HepG2 (cell line): Measurements from ENCODE around the gene DYSF. TPM values are rescaled to one million over a fixed set of nuclear protein-coding genes. Genes with fewer than 3 reads are reported as not detected.
A peak's percentile ranks its signal among the peaks of the same experiment; 100 is the strongest.

ENCODE experiments used
- ATAC-seq: fragments of 200-7000 bp; cut with Tn5 transposase; 3 replicates; pipeline ENCODE4 v1.9.1; 2020; ENCODE audit warnings: mild to moderate bottlenecking, moderate library complexity
- Bru-seq: library from RNA; stranded (reverse); fragments of 400-500 nt; gene quantifications from one replicate; lab custom pipeline; 2021; lab: Mats Ljungman, UMichigan
- BruChase-seq, 2 experiments: library from RNA; stranded (reverse); fragments of 400-500 nt; gene quantifications; one replicate each; lab custom pipeline; 2021; lab: Mats Ljungman, UMichigan
- BruUV-seq: library from RNA; stranded (reverse); fragments of 400-500 nt; replicated peaks from 2 replicates; lab custom pipeline; 2021; lab: Mats Ljungman, UMichigan
- CTCF ChIA-PET: fragments of 300-600 bp; formaldehyde crosslinking; extraction: SDS; loops from one replicate; lab custom pipeline; 2021; ENCODE audit warnings: low total read pairs, inconsistent platforms, low intra/inter-chr PET ratio; lab: Yijun Ruan, JAX
- POLR2A ChIA-PET: fragments of 350-600 bp; sonication (Branson Sonifier 250); formaldehyde crosslinking; loops from one replicate; lab custom pipeline; 2020; ENCODE audit warnings: antibody characterized with exemption, inconsistent platforms; lab: Yijun Ruan, JAX
- DNase-seq: peaks from one replicate; pipeline ENCODE4 v3.0.0-alpha.2; 2015; ENCODE audit warnings: low spot score
- FAIRE-seq: peaks from 3 replicates; lab custom pipeline; 2011; peaks lifted over from hg19 to GRCh38; lab: Jason Lieb, UNC
- H2AFZ ChIP-seq: one replicate; pipeline ENCODE4 v1.6.1; 2011; ENCODE audit warnings: low read length, inconsistent platforms
- H3K27ac ChIP-seq: fragments of 300-600 bp; 3 replicates; pipeline ENCODE4 v1.8.0; 2011; ENCODE audit warnings: mixed run types, mild to moderate bottlenecking, mixed read lengths, low read length, inconsistent platforms; ENCODE audit not compliant: insufficient read depth; ENCODE audit errors: extremely low read length
- H3K27me3 ChIP-seq, 2 experiments: fragments of 200-600 bp in 1 of 2; 2 replicates in 1 of 2; 3 replicates in 1 of 2; pipeline versions ENCODE4 v1.6.0 to v1.8.0; 2011; ENCODE audit warnings: low read length in 2 of 2, mild to moderate bottlenecking in 2 of 2, moderate library complexity in 2 of 2, inconsistent platforms in 1 of 2; ENCODE audit not compliant: insufficient read depth in 2 of 2, control insufficient read depth in 1 of 2
- H3K36me3 ChIP-seq, 2 experiments: fragments of 200-600 bp in 1 of 2; replicated peaks in 1 of 2; 2 replicates in 1 of 2; 3 replicates in 1 of 2; pipeline versions ENCODE4 v1.5.1 to v1.8.0; 2011; ENCODE audit warnings: low read length in 2 of 2, inconsistent platforms in 1 of 2; ENCODE audit not compliant: insufficient read depth in 2 of 2, control insufficient read depth in 1 of 2
- H3K4me1 ChIP-seq: 2 replicates; pipeline ENCODE4 v1.5.1; 2012; ENCODE audit warnings: low read length, inconsistent platforms; ENCODE audit not compliant: insufficient read depth
- H3K4me2 ChIP-seq: 2 replicates; pipeline ENCODE4 v1.6.0; 2011; ENCODE audit warnings: low read depth, low read length, inconsistent platforms
- H3K4me3 ChIP-seq, 3 experiments: fragments of 200-600 bp in 1 of 3; sonication (generic), shearing (Covaris generic) in 1 of 3; replicated peaks in 1 of 3; 2 replicates each; pipeline ENCODE4 v1.5.1; 2011 to 2016; ENCODE audit warnings: low read length in 3 of 3, inconsistent platforms in 2 of 3, low read depth in 2 of 3, mild to moderate bottlenecking in 2 of 3, control low read depth in 1 of 3, mixed read lengths in 1 of 3; ENCODE audit not compliant: insufficient read depth in 1 of 3
- H3K79me2 ChIP-seq: one replicate; pipeline ENCODE4 v1.6.1; 2011; ENCODE audit warnings: low read length, inconsistent platforms; ENCODE audit not compliant: insufficient read depth
- H3K9ac ChIP-seq: 2 replicates; pipeline ENCODE4 v1.6.0; 2011; ENCODE audit warnings: mild to moderate bottlenecking, low read depth, low read length, inconsistent platforms; ENCODE audit not compliant: insufficient read depth
- H3K9me3 ChIP-seq: 2 replicates; pipeline ENCODE4 v1.5.1; 2012; ENCODE audit warnings: mild to moderate bottlenecking, low read length
- H4K20me1 ChIP-seq: 2 replicates; pipeline ENCODE4 v1.6.0; 2011; ENCODE audit warnings: inconsistent platforms, mild to moderate bottlenecking, low read length, moderate library complexity; ENCODE audit not compliant: insufficient read depth
- HDAC6 ChIP-seq: fragments of 200-600 bp; sonication (generic); IDR thresholded peaks from 2 replicates; pipeline ENCODE4 v1.7.0; 2017; ENCODE audit warnings: mild to moderate bottlenecking, antibody characterized with exemption, low read length, low read depth
- POGZ ChIP-seq: sonication (generic); formaldehyde crosslinking; IDR thresholded peaks from 2 replicates; pipeline ENCODE4 v1.4.0; 2020; ENCODE audit warnings: mild to moderate bottlenecking, missing genetic modification reagents
- RBAK ChIP-seq: sonication (generic); formaldehyde crosslinking; IDR thresholded peaks from 2 replicates; pipeline ENCODE4 v1.5.1; 2020; ENCODE audit warnings: mild to moderate bottlenecking, missing genetic modification reagents
- WGBS: methylation state at CpG from one replicate; pipeline ENCODE4 v1.1.6; 2017; ENCODE audit warnings: low lambda C conversion rate; 5-methylcytosine and 5-hydroxymethylcytosine counted together
- in situ Hi-C: cut with HindIII; loops from 2 replicates; pipeline ENCODE4 v1.10.0; 2017; ENCODE audit warnings: low pct_unique_long_range_greater_than_20kb; ENCODE audit not compliant: extremely low pct_ligation_motif_present
- intact Hi-C: fragments of 100-400 bp; cut with micrococcal nuclease; formaldehyde crosslinking; loops from one replicate; pipeline ENCODE4 v1.10.0; 2022; ENCODE audit not compliant: unreplicated experiment
- long read RNA-seq, 2 experiments: library from RNA in 1 of 2; library from polyadenylated mRNA in 1 of 2; stranded (forward) in 1 of 2; unstranded in 1 of 2; transcript quantifications; one replicate each; pipeline ENCODE4 v2.0.0, GENCODE V29; 2019 to 2022
- polyA minus RNA-seq, 3 experiments: library from RNA; depleted of rRNA, polyadenylated mRNA; stranded (reverse); fragments of >200 nt; gene quantifications; 2 replicates each; pipeline ENCODE4 v1.2.3, GENCODE V29; 2011; ENCODE audit warnings: low replicate concordance in 1 of 3
- polyA plus RNA-seq, 8 experiments: library from polyadenylated mRNA; depleted of rRNA in 3 of 8; stranded (reverse) in 7 of 8; unstranded in 1 of 8; fragments of >200 nt; fragmentation: Illumina TruSeq in 4 of 8; extraction: Trizol in 4 of 8; gene quantifications; 2 replicates each; pipeline versions ENCODE4 v1.2.1 to v1.2.3, GENCODE V29; 2011 to 2016; ENCODE audit warnings: low read depth in 4 of 8, missing spikeins in 1 of 8, mixed read lengths in 1 of 8; ENCODE audit not compliant: insufficient read depth in 1 of 8
- total RNA-seq, 5 experiments: library from RNA; depleted of rRNA; stranded (reverse); fragments of >200 nt; fragmentation: Illumina TruSeq; extraction: Trizol; gene quantifications; 2 replicates each; pipeline ENCODE4 v1.2.3, GENCODE V29; 2016; ENCODE audit warnings: low read depth in 1 of 5
- TF ChIP-seq, protein P1 (sequence below): sonication (generic); formaldehyde crosslinking; IDR thresholded peaks from 2 replicates; pipeline ENCODE4 v1.8.0; 2022; ENCODE audit warnings: missing genetic modification reagents, mild to moderate bottlenecking, inconsistent platforms, borderline replicate concordance

DYSF gene
- total RNA-seq (2016; rRNA removed; fragmentation: Illumina TruSeq; extraction: Trizol) (0.15 and 0.17 TPM in 2 replicates), polyA plus RNA-seq (2011; rRNA removed) (2.4 and 4.5 TPM in 2 replicates), polyA minus RNA-seq (2011; rRNA and poly(A)+ RNA removed; ENCODE audit: low replicate concordance) (1.7 and 9.6 TPM in 2 replicates), Bru-seq, nascent RNA (percentile 16 among the genes with signal in this experiment), BruChase-seq, experiment 1, labeled RNA remaining after a 6-hour chase (percentile 12 among the genes with signal in this experiment), BruChase-seq, experiment 2, labeled RNA remaining after a 2-hour chase (percentile 16 among the genes with signal in this experiment)
- total RNA-seq (2016; cell fraction: cytosol; rRNA removed; fragmentation: Illumina TruSeq; extraction: Trizol; ENCODE audit: low read depth), result 0.09 TPM in 1 of 2 replicates, not detected in the other
- 0.21 and 0.22 TPM in 2 replicates for total RNA-seq (2016; cell fraction: insoluble cytoplasmic fraction; rRNA removed; fragmentation: Illumina TruSeq; extraction: Trizol)
- total RNA-seq (2016; cell fraction: membrane; rRNA removed; fragmentation: Illumina TruSeq; extraction: Trizol), result 0.24 and 0.46 TPM in 2 replicates
- 0.09 and 0.78 TPM in 2 replicates for total RNA-seq (2016; cell fraction: nucleus; rRNA removed; fragmentation: Illumina TruSeq; extraction: Trizol)
- 1.8 and 2.1 TPM in 2 replicates for polyA plus RNA-seq (2011; cell fraction: cytosol; rRNA removed)
- 4.5 and 8.3 TPM in 2 replicates for polyA plus RNA-seq (2011; cell fraction: nucleus; rRNA removed)
- 6.7 and 10.7 TPM in 2 replicates for polyA plus RNA-seq (2012)
- 0.02 and 0.16 TPM in 2 replicates for polyA plus RNA-seq (2016; cell fraction: cytosol; fragmentation: Illumina TruSeq; extraction: Trizol; ENCODE audit: low read depth)
- polyA plus RNA-seq (2016; cell fraction: insoluble cytoplasmic fraction; fragmentation: Illumina TruSeq; extraction: Trizol; ENCODE audit: low read depth), result 0.29 and 0.50 TPM in 2 replicates
- 0.08 and 0.21 TPM in 2 replicates for polyA plus RNA-seq (2016; cell fraction: membrane; fragmentation: Illumina TruSeq; extraction: Trizol; ENCODE audit: low read depth)
- polyA plus RNA-seq (2016; cell fraction: nucleus; fragmentation: Illumina TruSeq; extraction: Trizol; ENCODE audit: insufficient read depth, low read depth), result 0.85 and 1.3 TPM in 2 replicates
- polyA minus RNA-seq (2011; cell fraction: cytosol; rRNA and poly(A)+ RNA removed), result 2.0 and 5.3 TPM in 2 replicates
- polyA minus RNA-seq (2011; cell fraction: nucleus; rRNA and poly(A)+ RNA removed), result 5.9 and 8.8 TPM in 2 replicates
- long read RNA-seq, experiment 1, partial matches to known transcripts, result 2 of 2 reads
- long read RNA-seq, experiment 1, other reads (novel, unspliced or antisense), result 0 of 2 reads
- long read RNA-seq, experiment 2, partial matches to known transcripts, result 1 of 1 reads
- long read RNA-seq, experiment 2, other reads (novel, unspliced or antisense), result 0 of 1 reads

DNA sequence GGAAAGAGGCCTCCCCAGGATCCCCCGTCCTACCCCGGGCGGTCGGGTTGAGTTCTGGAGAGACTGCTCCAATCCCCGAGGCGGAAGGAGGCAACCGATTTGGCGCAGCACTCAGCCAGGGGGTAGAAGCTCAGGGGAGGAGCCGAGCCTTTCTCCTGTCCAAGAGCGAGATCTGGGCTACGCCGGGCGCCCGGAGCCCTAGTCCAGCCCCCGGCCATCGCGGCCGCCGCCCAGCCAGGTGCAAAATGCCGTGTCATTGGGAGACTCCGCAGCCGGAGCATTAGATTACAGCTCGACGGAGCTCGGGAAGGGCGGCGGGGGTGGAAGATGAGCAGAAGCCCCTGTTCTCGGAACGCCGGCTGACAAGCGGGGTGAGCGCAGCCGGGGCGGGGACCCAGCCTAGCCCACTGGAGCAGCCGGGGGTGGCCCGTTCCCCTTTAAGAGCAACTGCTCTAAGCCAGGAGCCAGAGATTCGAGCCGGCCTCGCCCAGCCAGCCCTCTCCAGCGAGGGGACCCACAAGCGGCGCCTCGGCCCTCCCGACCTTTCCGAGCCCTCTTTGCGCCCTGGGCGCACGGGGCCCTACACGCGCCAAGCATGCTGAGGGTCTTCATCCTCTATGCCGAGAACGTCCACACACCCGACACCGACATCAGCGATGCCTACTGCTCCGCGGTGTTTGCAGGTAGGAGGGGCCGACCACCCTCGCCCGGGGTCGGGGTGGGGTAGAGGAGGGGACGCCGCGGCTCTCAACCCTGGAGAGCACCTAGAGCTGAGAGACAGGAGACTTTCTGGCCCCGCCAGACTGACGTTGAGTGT lies at the start of gene DYSF:
TSS of gene DYSF (plus strand) at position 158 of the 817 bp plus-strand sequence.
- no peak for ATAC-seq

More for the DNA sequence above, at the start of gene DYSF:
- no TSS peak for BruUV-seq
- FAIRE-seq (no peak), DNase-seq (no peak)
- no peaks in the 10 kb centered on the region for H3K9me3 ChIP-seq
- no peak within 1 kb of the TSS for H3K4me3 ChIP-seq
- intact Hi-C loops (no loop called here), in situ Hi-C loops (no loop called here)
- H3K79me2 ChIP-seq, result no peaks in the 10 kb centered on the region
- H4K20me1 ChIP-seq, result no peaks in the 10 kb centered on the region
- peaks cover 26% of the 10 kb centered on the region for H3K4me1 ChIP-seq
- H3K9ac ChIP-seq, result no peak within 1 kb of the TSS
- H3K36me3 ChIP-seq, result no peaks in the 10 kb centered on the region
- ChIA-PET CTCF (no interaction called here), POLR2A (no interaction called here)
- WGBS, result 87% methylated on average over 55 of the region's 66 CpGs
- no peak within 1 kb of the TSS for H3K27ac ChIP-seq
- peaks cover 2 to 9% of the 10 kb centered on the region in 2 experiments; a peak in 3 of 5 replicates for H3K27me3 ChIP-seq
- TF ChIP-seq POGZ (CRISPR knock-in tag) (no peak), RBAK (CRISPR knock-in tag) (no peak), HDAC6 (no peak)
- TF ChIP-seq, protein P1, sequence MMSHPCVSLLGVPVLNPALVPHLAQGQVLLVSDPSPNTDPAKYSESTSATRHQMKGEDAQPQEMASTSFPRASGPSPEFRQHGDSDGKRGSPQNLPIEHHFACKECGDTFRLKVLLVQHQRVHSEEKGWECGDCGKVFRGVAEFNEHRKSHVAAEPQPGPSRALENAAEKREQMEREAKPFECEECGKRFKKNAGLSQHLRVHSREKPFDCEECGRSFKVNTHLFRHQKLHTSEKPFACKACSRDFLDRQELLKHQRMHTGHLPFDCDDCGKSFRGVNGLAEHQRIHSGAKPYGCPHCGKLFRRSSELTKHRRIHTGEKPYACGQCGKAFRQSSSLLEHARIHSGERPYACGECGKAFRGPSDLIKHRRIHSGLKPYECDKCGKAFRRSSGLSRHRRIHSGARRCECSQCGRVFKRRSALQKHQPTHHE (CRISPR knock-in tag), result no peak
- H2AFZ ChIP-seq, result no peak within 1 kb of the TSS
- H3K4me2 ChIP-seq, result no peak within 1 kb of the TSS
